GM04504 (cell line): ENCODE data around the gene DHRSX.
"Not testable (repeated sequence)": the region's sequence is repeated elsewhere in the genome, so short reads cannot be mapped to it uniquely, and the experiment has no call there.

Experiments
- DNase-seq: peaks from one replicate; pipeline ENCODE4 v3.0.0-alpha.2; 2012; ENCODE audit warnings: low read depth

The DHRSX gene

DNA sequence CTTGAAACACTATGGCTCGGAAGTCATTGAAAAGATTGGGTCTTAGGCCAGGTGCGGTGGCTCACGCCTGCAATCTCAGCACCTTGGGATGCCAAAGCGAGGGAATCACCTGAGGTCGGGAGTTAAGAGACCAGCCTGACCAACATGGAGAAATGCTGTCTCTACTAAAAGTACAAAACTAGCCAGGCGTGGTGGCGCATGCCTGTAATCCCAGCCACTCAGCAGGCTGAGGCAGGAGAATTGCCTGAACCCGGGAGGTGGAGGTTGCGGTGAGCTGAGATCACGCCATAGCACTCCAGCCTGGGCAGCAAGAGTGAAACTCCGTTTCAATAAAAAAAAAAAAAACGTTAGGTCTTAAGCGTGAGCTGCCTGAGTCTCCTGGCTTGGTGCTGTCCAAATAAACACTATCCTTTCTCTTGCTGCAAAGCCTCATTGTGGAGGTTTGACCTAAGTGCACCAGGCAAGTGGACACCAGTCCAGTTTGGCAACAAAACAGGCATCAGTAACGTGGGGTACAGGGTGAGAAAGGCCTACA lies 185.9 kb downstream of the DHRSX start:
- DNase-seq = no peak

GRCh38 chrX:2313864-2314640 lies 186.7 kb downstream of the DHRSX start:
- DNase-seq = no peak

GRCh38 chrX:2312061-2312591 lies 188.7 kb downstream of the DHRSX start:
- DNase-seq = not testable (repeated sequence)

DNA sequence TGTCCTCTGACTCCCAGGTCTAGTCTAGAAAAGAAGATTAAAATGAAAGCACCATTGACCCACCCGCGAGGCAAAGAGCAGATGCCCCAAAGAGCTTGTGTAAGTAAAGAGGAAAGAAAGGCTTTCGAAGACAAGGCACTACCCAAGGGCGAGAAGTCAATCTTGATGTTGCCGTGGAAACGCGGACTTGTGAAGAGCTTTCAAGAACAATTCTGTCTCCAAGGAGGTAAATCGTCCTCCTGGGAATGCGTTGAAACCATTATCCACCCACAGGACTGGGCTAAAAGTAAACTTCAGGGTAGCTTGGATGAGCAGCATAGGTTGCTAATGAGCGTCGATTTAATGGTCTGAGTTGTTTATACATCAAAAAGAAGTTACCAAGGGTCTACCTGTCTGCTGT lies 189.3 kb downstream of the DHRSX start:
- DNase-seq = no peak

DNA sequence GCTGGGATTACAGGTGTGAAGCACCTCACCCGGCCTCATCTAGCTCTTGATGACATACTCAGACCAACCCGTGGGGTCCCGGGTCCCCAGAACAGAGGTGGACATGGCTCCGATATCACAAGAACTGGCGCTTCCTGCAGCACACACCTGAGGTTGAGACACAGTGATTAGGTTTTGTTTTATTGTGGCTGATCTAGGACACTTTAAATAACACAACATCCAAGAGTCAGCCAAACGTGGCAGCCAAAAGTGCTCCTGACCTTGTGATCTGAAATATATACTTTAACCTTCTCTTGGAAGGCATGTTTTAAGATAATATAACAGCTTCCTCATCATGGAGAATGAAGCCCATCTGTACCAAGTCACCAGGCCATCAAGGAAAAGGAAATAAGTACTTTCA lies 198.9 kb downstream of the DHRSX start:
- DNase-seq = no peak

GRCh38 chrX:2299871-2300270 lies 200.9 kb downstream of the DHRSX start:
- no peak for DNase-seq

DNA sequence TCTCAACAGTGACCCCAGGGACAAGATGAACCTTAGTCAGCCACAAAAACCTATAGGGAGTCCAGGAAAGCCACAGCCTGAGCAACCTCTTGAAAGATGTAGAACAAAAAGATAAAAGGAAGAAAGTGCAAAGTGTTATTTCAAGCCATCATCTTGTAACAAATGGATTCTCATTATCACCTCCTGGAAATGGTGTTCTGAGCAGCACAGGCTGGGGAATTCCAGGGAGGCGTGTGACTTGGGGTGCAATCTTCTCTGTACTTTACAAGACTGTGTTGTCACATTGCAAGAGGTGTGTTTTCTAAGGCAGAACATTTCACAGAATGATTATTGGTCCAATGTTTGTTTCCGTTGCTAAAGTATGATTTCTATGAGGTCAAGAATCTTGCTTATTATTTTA lies 214.0 kb downstream of the DHRSX start:
- no peak for DNase-seq

DNA sequence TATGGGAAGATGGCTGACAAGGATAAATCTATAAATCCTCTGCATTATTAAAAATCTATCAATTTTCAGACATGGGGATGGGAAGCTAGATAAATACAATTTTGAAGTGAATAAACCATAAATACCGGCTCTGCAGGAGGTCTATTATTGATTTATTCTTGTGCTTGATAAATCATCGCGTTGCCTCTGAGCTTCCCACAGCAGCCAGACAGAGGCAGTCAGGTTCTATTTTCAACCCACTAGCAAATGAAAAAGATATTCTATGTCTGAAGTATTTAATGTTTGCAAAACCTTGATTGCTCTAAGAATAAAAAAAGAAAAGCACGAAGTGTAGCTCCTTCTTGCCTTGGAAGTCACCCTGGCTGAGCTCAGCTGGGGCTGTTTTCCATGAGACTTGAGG lies 216.2 kb downstream of the DHRSX start:
- no peak for DNase-seq

GRCh38 chrX:2284133-2284532 lies 216.6 kb downstream of the DHRSX start:
- no peak for DNase-seq

- no peak for DNase-seq
These were observed 217.5 kb downstream of the DHRSX start for GRCh38 chrX:2283111-2283859.

- DNase-seq = no peak
These were observed 218.2 kb downstream of the DHRSX start for GRCh38 chrX:2282490-2283090.

GRCh38 chrX:2272337-2272736 lies 228.4 kb downstream of the DHRSX start:
- DNase-seq = no peak

DNA sequence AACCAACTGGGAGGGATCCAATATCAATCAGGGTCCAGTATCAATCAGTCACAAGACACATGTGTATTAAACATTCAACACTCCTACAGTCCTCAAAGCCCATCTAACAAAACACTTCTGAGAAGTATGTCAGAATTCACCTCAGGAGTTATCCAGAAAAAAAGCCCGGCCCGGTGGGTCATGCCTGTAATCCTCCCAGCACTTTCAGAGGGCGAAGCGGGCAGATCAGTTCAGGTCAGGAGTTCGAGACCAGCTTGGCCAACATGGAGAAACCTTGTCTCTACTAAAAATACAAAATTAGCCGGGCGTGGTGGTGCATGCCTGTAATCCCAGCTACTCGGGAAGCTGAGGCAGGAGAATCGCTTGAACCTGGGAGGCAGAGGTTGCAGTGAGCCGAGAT lies 229.2 kb downstream of the DHRSX start:
- DNase-seq = not testable (repeated sequence)

DNA sequence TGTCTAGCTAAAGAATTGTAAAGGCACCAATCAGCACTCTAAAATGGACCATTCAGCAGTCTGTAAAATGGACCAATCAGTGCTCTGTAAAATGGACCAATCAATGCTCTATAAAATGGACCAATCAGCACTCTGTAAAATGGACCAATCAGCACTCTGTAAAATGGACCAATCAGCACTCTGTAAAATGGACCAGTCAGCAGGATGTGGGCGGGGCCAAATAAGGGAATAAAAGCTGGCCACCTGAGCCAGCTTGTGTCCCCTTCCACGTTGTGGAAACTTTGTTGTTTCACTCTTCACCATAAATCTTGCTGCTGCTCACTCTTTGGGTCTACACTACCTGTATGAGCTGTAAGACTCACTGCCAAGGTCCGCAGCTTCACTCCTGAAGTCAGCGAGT lies 230.0 kb downstream of the DHRSX start:
- DNase-seq = not testable (repeated sequence)

DNA sequence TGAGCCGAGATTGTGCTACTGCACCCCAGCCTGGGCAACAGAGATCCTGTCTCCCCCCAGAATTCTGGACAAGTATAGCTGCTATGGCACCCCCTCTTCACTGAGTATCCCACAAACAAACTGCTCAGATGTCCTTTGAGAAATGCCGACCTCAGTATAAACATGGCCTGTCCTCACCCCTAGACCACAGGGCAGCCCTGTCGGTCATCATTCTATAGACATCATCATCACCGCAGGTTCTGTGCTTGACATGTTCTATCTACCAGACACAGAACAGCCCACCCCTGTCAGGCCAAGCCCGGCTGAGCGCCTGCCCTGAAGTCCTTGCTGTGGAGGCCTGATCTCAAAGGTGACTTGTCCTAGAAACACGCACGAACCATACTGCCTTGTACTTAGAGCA lies 232.9 kb downstream of the DHRSX start:
- no peak for DNase-seq

DNA sequence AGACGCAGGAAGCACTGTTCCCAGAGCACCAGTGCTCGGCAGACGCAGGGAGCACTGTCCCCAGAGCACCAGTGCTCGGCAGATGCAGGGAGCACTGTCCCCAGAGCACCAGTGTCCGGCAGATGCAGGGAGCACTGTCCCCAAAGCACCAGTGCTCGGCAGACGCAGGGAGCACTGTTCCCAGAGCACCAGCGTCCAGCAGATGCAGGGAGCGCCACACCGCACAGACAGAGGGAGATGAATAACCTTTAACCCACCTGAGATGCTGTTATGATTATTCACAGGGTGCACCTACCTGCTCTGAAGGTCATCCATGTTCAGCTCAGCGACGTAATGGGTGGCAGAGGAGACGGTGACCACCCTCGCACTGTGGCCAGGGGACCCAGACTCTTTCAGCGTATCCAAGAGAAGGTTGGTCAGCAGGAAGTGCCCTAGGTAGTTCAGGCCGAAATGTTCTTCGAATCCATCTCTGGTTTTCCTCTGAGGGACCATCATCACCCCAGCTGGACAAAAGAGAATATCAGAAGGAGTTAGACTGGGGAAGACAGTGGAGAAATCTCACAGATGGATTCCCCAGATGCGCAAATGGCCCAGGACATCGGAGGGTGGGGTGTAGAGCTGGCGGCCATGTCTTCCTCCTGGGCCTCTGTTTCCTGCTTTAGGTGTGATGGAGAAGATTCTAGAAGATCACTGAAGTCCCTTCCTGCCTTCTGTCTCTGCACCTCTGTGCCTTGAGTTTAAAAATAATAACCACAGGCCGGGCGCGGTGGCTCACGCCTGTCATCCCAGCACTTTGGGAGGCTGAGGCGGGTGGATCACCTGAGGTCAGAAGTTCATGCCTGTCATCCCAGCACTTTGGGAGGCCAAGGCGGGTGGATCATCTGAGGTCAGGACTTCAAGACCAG lies 234.1 kb downstream of the DHRSX start:
- DNase-seq = no peak

GRCh38 chrX:2265658-2266444 lies 234.9 kb downstream of the DHRSX start:
- DNase-seq = not testable (repeated sequence)

DNA sequence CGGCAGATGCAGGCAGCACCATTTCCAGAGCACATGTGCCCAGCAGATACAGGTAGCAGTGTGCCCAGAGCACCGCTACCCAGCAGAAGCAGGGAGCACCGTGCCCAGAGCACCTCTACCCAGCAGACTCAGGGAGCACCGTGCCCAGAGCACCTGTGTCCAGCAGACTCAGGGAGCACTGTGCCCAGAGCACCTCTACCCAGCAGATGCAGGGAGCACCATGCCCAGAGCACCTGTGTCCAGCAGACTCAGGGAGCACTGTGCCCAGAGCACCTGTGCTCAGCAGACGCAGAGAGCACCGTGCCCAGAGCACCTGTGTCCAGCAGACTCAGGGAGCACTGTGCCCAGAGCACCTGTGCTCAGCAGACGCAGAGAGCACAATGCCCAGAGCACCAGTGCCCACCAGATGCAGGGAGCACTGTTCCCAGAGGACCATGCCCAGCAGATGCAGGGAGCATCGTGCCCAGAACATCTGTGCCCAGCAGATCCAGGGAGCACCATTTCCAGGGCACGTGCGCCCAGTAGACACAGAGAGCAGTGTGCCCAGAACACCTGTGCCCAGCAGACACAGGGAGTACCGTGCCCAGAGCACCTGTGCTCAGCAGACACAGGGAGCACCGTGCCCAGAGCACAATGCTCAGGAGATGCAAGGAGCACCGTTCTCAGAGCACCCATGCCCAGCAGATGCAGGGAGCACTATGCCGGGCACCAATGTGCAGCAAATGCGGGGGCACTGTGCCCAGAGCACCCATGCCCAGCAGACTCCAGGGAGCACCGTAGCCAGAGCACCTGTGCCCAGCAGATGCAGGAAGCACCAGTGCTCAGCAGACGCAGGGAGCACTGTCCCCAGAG lies 236.4 kb downstream of the DHRSX start:
- DNase-seq = no peak

DNA sequence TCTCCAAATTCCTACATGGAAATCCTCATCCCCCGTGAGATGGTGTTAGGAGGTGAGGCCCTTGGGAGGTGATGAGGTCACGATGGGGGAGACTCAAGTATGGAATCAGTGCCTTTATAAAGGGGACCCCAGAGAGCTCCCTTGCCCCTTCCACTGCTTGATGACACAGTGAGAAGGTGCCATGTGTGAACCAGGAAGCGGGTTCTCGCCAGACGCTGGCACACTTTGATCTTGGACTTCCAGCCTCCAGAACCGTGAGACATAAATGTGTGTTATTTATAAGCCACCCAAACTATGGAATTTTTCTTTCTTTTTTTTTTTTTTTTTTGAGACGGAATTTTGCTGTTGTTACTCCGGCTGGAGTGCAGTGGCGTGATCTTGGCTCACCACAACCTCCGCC lies 237.6 kb downstream of the DHRSX start:
- DNase-seq = no peak

GRCh38 chrX:2262668-2263055 lies 238.1 kb downstream of the DHRSX start:
- no peak for DNase-seq
